ENCODE measurements around the gene GPC4.
"Not testable (repeated sequence)": the region's sequence is repeated elsewhere in the genome, so short reads cannot be mapped to it uniquely, and the experiment has no call there.

GPC4 gene

GRCh38 chrX:133365871-133366611 is 49.2 kb downstream of the GPC4 start:
- no peak for DNase-seq (ENCODE audit: low read depth)

GRCh38 chrX:133364865-133365264 is 50.4 kb downstream of the GPC4 start:
- no peak for DNase-seq (ENCODE audit: low read depth)

GRCh38 chrX:133364196-133364595 is 51.1 kb downstream of the GPC4 start:
- no peak for DNase-seq (ENCODE audit: low read depth)

- DNase-seq (ENCODE audit: low read depth) = no peak
These were observed 52.8 kb downstream of the GPC4 start for GRCh38 chrX:133362538-133362937.

GRCh38 chrX:133359466-133359865 is 55.8 kb downstream of the GPC4 start:
- no peak for DNase-seq (ENCODE audit: low read depth)

GRCh38 chrX:133353233-133353632 is 62.1 kb downstream of the GPC4 start:
- DNase-seq (ENCODE audit: low read depth) = no peak

- DNase-seq (ENCODE audit: low read depth) = no peak
These were observed 64.5 kb downstream of the GPC4 start for GRCh38 chrX:133350751-133351150.

GRCh38 chrX:133346026-133346425 is 69.3 kb downstream of the GPC4 start:
- DNase-seq (ENCODE audit: low read depth) = no peak

GRCh38 chrX:133339566-133339965 is 75.7 kb downstream of the GPC4 start:
- DNase-seq (ENCODE audit: low read depth) = no peak

- DNase-seq (ENCODE audit: low read depth) = no peak
These were observed 78.0 kb downstream of the GPC4 start for GRCh38 chrX:133337250-133337649.

GRCh38 chrX:133335027-133335426 is 80.3 kb downstream of the GPC4 start:
- DNase-seq (ENCODE audit: low read depth) = peak; percentile 5

- no peak for DNase-seq (ENCODE audit: low read depth)
These were observed 82.0 kb downstream of the GPC4 start for GRCh38 chrX:133333154-133333750.

- DNase-seq (ENCODE audit: low read depth) = no peak
These were observed 82.6 kb downstream of the GPC4 start for GRCh38 chrX:133332737-133333136.

- no peak for DNase-seq (ENCODE audit: low read depth)
These were observed 84.3 kb downstream of the GPC4 start for GRCh38 chrX:133330956-133331355.

GRCh38 chrX:133325422-133325821 is 89.9 kb downstream of the GPC4 start:
- DNase-seq (ENCODE audit: low read depth) = no peak

- no peak for DNase-seq (ENCODE audit: low read depth)
These were observed 91.9 kb downstream of the GPC4 start for GRCh38 chrX:133323431-133323830.

- DNase-seq (ENCODE audit: low read depth) = not testable (repeated sequence)
These were observed 93.0 kb downstream of the GPC4 start for GRCh38 chrX:133322269-133322668.

- DNase-seq (ENCODE audit: low read depth) = no peak
These were observed 93.8 kb downstream of the GPC4 start for GRCh38 chrX:133321451-133321850.

- no peak for DNase-seq (ENCODE audit: low read depth)
These were observed 101.0 kb downstream of the GPC4 start for GRCh38 chrX:133314281-133314680.

GRCh38 chrX:133308499-133308897 is 106.8 kb downstream of the GPC4 start:
- no peak for DNase-seq (ENCODE audit: low read depth)

GRCh38 chrX:133307637-133308498 is 107.4 kb downstream of the GPC4 start:
- DNase-seq (ENCODE audit: low read depth) = no peak

- no peak for DNase-seq (ENCODE audit: low read depth)
These were observed 108.2 kb downstream of the GPC4 start for GRCh38 chrX:133307094-133307493.

- DNase-seq (ENCODE audit: low read depth) = peak; percentile 31
These were observed 109.0 kb downstream of the GPC4 start for GRCh38 chrX:133306316-133306715.
